Fibroblast of gingiva (primary cell): ENCODE data around the gene RHBDD2.
"Not testable (repeated sequence)": the region's sequence is repeated elsewhere in the genome, so short reads cannot be mapped to it uniquely, and the experiment has no call there.

ENCODE experiments used
- DNase-seq: peaks from one replicate; pipeline ENCODE4 v3.0.0-alpha.2; 2011; ENCODE audit warnings: low read depth

Gene RHBDD2

DNA sequence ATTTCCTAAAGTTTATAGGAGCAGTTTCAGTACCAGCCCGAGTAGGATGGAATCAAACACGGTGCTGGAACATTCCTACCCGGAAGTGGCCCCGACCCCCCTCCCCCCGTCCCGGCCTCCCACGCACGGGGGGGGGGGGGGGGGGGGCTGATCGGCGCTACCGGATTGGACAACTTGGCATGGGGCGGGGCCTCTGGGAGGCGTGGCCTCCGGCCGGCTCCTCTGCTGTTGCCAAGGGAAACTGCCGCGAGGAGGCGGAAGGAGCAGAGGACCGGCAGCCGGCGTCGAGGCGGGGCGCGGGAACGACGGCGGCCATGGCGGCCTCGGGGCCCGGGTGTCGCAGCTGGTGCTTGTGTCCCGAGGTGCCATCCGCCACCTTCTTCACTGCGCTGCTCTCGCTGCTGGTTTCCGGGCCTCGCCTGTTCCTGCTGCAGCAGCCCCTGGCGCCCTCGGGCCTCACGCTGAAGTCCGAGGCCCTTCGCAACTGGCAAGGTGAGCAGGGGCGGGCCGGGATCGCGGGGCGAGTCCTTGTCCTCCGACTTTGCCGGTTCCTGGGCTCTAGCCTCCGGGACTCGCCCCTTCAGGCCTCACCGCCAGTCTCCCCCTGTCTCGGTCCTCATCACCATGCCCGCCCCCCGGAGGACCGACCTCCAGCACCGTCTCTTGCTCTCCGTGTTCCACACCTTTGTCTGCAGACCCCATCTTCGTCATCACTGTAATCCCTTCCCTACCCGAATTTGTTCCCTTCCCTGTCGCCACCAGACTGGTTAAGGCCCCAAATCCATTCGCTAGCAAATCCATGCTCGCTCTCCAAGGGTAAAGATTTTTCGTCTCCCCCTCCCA is at the start of gene RHBDD2:
TSS of gene RHBDD2 (plus strand) at position 266 of the 843 bp plus-strand sequence. CDS start at position 315, 49 bp downstream.
- DNase-seq: peak; percentile 90

DNA sequence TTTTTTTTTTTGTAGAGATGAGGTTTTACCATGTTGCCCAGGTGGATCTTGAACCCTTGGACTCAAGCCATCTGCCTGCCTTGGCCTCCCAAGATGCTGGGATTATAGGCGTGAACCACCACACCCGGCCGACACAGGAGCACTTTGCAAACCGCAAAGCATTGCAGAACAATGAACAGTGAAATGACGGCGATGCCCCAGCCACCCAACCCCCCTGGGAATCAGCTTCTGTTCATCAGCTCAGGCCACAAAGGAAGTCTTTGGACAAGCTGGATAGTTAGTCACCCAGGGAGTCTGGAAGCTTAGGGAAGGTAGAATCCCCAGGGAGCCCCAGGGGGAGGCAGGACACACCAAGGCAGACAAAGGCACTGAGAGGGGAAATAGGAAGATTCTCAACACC is 49.2 kb upstream of the RHBDD2 start:
- not testable (repeated sequence) for DNase-seq

DNA sequence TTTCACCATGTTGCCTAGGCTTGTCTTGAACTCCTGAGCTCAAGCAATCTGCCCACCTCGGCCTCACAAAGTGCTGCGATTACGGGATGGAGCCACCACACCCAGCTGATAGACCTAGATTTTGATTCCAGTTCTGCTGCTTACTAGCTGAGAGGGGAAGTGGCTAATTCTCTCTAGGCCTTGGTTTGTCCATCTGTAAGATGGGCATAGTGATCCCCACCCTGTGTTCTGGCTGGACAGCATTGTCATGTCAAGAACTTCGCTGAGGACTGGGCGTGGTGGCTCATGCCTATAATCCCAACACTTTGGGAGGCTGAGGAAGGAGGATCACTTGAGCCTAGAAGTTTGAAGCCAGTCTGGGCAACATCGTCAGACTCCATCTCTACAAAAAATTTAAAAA is 47.9 kb upstream of the RHBDD2 start:
- DNase-seq: no peak

DNA sequence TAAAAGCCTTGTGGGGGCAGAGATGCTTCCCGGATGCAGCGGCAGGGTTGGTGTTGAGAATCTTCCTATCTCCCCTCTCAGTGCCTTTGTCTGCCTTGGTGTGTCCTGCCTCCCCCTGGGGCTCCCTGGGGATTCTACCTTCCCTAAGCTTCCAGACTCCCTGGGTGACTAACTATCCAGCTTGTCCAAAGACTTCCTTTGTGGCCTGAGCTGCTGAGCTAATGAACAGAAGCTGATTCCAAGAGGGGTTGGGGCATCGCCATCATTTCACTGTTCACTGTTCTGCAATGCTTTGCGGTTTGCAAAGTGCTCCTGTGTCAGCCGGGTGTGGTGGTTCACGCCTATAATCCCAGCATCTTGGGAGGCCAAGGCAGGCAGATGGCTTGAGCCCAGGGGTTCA is 45.2 kb upstream of the RHBDD2 start:
- not testable (repeated sequence) for DNase-seq

DNA sequence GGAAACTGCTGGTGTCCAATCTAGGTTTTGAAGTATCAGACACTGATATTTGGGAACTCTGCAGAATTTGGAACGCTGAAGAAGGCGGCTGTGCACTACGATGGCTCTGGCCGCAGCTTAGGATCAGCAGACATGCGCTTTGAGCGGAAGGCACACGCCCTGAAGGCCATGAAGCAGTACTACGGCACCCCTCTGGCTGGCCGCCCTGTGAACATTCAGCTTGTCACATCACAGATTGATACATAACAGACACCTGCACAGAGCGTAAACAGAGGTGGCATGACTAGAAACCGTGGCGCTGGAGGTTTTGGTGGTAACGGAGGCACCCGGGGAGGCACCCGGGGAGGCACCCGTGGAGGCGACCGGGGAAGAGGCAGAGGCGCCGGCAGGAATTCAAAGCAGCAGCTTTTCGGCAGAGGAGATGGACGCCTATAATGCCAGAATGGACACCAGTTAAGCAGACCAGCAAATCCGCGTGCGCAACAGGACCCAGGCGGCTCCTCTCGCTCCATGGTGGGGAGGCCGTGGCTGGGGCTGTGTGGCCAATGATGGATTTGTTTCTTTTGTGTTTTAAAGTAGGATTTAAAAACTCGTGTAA is 43.0 kb upstream of the RHBDD2 start:
- DNase-seq: no peak

DNA sequence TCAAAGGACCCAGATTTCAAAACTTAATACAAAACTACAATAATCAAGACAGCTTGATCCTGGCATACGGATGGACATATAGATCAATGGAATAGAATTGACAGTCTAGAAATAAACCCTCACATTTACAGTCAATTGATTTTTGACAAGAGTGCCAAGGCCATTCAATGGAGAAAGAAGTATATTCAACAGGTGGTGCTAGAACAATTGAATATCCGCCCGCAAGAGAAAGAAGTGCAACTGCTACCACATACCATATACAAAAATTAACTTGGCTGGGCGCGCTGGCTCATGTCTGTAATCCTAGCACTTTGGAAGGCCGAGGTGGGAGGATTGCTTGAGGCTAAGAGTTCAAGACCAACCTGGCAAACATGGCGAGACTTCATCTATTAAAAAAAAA is 42.0 kb upstream of the RHBDD2 start:
- DNase-seq: no peak

DNA sequence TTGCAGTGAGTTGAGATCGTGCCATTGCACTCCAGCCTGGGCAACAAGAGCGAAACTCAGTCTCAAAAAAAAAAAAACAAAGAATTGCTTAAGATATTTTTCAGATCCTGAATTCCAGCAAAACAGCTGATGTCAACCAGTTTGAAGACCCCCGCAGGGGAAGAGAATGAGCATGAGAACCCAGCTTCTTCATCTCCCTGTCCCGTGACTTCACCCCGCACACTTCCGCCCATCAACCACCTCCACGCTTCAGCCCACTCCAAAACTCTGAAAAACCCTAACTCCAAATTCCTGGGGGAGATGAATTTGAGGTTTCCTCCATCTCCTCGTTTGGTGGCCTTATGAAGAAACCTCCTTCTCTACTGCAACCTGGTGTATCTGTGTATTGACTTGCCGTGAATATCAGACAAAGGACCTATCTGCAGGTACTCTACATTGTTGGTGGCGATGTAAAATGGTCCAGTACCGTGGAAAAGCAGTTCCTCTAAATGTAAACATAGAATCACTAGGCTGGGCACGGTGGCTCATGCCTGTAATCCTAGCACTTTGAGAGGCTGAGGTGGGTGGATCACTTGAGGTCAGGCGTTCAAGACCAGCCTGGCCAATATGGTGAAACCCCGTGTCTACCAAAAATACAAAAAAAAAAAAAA is 40.4 kb upstream of the RHBDD2 start:
- not testable (repeated sequence) for DNase-seq

DNA sequence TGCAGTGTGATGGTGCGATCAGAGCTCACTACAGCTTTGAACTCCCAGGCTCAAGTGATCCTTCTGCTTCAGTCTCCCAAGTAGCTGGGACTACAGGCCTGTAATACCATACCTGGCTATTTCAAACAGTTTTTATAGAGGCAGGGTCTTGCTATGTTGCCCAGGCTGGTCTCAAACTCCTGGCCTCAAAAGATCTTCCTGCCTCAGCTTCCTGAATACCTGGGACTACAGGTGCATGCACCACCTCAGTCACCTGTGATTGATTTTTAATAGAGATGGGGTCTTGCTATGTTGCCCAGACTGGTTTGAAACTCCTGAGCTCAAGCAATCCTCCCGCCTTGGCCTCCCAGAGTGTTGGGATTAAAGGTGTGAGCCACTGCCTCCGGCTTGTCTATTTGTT is 38.8 kb upstream of the RHBDD2 start:
- no peak for DNase-seq

DNA sequence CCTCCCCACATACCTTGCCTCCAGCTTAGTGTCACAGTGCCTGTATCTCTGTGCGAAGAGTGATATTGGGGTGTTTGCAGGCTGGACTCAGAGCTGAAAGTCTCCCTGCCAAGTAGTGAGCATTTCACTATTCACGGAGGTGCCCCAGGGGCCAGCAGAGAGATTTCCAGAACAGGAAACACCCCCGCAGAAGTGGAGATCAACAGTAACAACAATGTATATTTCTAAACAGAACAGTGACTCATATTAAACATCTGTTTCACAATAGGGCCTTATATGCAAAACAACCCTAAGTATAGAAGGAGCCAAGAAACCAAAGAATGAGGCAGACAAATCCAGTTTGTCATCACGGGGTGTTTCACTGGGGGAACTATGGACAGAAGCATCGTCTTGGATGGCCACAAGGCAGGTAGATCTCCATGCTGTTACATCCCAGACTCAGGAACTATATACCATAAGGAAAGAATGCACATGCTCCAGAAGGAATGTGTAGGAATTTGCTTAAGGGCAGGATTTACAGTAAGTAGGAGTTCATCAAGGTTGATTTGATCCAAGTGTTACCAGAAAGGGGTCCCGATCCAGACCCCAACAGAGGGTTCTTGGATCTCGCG is 35.9 kb upstream of the RHBDD2 start:
- DNase-seq: peak; percentile 89

DNA sequence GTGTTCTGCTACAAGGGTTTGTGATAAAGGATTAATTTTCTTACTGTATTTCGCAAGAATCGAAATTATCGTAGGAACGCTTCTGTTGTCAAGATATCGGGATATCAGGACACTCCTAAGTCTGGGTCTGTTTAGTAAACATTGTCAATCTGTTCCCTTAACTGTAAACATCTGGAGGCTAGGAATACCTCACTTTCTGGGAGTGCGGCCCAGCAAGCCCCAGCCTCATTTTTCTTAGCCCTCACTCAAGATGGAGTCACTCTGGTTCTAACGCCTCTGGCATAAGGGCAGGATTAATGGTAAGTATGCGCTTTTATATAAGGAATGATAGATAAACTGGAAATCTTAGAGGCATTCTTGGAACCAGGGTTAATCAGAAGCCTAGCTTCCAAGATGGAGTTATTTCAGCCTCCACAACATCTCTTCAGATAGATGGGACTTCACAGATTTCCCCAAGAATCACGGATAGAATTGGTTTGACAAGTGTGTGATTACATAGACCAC is 35.2 kb upstream of the RHBDD2 start:
- no peak for DNase-seq

DNA sequence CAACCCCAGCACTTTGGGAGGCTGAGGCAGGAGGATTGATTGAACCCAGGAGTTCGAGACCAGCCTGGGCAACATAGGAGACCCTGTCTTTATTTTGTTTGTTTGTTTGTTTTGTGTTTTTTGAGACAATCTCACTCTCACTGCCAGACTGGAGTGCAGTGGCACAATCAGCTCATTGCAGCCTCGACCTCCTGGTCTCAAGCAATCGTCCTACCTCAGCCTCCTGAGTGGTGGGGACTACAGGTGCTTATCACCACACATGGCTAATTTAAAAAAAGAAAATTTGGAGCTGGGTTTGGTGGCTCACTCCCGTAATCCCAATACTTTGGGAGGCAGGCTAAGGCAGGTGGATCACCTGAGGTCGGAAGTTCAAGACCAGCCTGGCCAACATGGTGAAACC is 34.7 kb upstream of the RHBDD2 start:
- DNase-seq: no peak

DNA sequence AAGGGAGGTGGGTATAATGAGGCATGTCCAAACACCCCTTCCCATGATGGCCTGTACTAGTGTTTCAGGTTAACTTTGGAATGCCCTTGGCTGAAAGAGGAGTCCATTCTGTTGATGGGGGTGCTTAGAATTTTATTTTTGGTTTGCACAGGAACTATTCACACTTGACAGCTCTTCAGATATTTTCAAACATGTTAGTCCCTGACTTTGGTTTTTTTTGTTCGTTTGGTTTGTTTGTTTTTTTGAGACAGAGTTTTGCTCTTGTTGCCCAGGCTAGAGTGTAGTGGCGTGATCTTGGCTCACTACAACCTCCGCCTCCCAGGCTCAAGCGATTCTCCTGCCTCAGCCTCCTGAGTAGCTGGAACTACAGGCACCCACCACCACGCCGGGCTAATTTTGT is 33.7 kb upstream of the RHBDD2 start:
- not testable (repeated sequence) for DNase-seq

DNA sequence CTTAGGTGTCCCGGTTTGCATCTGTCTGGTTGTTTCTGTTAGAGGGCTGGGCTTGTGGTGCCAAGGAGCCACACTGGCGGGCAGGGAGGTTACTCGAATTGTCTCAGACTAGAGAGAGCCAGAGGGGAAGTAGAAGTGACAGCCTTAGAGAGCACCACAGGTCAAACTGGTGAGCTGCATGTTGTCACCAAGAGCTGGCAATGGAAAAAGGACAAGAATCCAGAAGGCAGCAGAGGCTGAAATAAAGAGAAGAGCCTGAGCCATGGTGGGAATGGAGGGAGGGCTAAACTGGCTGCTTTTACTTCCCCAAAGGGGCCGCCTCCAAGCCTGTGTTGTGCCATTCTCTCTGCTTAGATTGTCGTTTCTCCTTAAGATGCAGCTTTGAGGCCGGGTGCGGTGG is 31.1 kb upstream of the RHBDD2 start:
- DNase-seq: no peak

DNA sequence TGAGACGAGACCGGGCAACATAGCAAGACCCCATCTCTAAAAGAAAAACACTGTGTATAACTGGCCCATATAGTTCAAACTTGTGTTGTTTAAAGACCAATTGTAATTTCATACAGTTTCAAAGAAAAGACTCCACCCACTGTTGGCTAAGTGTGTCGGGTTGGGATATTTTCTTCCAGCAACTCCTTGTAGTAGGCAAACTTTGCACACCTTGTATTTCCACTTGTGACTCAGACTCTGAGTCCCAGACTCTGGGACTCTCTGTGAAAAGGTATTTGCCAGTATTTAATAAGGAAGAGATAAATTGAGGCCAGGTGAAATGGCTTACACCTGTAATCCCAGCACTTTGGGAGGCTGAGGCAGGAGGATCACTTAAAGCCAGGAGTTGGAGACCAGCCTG is 29.3 kb upstream of the RHBDD2 start:
- no peak for DNase-seq

DNA sequence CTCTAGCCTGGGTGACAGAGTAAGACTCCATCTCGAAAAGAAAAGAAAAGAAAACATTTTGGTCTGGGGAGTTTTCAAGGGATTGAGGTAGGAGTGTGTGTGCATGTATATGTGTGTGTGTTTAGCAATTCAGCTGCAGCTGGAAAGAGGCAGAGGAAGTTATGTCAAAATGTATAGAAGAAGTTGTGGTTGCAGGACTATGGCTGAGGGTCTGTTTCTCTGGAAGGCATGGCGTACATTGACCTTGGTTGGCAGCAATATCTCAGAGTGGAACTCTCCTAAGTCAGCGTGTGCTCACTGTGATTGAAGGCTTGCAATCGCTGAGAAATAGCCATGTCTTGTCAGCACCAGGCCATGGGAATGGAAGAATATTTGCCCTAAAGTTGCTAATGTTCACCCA is 28.6 kb upstream of the RHBDD2 start:
- no peak for DNase-seq

DNA sequence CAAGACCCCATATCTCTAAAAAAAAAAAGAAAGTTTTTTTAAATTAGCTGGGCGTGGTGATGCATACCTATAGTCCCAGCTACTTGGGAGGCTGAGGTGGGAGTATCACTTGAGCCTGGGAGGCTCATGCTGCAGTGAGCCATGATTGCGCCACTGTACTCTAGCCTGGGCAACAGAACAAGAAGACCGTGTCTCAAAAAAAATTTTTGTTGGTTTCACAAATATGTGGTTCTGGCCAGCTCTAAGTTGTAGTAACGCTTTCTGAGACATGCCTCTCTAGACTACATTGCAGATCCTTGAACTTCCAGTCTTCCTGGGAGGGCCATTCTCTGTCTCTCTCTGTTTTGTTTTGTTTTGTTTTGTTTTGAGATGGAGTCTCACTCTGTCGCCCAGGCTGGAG is 24.6 kb upstream of the RHBDD2 start:
- peak; percentile 90 for DNase-seq

DNA sequence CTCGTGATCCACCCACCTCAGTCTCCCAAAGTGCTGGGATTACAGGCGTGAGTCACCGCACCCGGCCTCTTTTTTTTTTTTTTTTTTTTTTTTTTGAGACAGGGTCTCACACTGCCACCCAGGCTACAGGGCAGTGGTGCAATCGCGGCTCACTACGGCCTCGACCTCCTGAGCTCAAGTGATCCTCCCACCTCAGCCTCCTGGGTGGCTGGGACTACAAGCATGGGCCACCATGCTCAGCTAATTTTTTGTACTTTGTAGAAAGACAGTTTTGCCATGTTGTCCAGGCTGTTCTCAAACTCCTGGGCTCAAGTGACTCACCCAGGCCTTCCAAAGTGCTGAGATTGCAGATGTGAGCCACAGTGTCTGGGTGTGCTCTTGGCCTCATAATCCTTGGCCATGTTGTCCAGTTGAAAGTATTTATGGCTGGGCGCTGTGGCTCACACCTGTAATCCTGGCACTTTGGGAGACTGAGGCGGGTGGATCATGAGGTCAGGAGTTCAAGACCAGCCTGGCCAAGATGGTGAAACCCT is 24.0 kb upstream of the RHBDD2 start:
- not testable (repeated sequence) for DNase-seq

DNA sequence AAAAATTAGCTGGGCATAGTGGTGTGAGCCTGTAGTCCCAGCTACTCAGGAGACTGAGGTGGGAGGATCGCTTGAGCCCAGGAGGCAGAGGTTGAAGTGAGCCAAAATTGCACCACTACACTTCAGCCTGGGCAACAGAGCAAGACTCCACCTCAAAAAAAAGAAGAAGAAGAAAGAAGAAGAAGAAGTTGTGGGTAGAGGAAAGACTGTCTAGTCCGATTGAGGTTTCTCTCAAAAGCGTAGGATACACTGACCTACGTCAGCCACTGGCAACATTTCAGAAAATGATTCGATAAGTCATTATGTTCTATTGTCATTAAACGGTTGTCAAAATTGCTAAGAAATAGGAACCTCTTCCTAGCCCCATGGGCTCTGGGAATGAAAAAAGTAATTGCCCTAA is 22.3 kb upstream of the RHBDD2 start:
- DNase-seq: no peak

DNA sequence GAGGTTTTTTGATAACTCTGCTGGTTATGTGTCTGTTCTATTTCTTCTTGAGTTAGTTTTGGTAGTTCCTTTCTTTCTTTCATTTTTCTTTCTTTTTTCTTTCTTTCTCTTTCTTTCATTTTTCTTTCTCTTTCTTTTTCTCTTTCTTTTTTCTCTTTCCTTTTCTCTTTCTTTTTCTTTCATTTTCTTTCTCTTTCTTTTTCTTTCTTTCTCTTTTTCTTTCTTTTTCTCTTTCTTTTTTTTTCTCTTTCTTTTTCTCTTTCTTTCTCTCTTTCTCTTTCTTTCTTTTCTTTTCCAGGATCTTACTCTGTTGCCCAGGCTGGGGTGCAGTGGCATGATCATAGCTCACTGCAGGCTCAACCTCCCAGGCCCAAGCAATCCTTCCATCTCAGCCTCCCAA is 20.4 kb upstream of the RHBDD2 start:
- DNase-seq: no peak

DNA sequence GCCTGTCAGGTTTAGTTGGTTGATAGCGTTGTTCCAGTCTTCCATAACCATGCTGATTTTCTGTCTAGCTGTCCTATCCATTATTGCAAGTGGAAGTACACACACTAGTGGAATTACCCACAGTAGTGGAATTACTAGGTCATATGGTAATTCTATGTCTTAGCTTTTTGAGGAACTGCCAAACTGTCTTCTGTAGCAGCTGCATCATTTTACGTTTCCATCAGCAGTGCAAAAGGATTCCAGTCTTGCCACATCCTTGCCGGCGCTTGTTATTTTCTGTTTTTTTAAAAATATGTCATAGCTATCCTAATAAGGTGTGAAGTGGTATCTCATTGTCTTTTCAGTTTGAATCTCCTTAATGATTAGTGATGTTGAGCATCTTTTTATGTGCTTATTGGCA is 17.2 kb upstream of the RHBDD2 start:
- peak; percentile 59 for DNase-seq

DNA sequence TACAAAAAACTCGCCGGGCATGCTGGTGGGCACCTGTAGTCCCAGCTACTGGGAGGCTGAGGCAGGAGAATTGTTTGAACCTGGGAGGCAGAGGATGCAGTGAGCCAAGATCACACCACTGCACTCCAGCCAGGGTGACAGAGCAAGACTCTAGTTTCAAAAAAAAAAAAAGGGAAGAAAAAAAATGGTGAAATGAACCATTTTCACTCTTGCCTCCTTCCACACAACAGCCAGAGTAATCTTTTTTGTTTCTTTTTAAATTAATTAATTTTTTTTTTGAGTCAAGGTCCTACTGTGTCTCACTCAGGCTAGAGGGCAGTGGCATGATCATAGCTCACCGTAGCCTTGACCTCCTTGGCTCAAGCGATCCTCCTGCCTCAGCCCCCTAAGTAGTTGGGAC is 14.6 kb upstream of the RHBDD2 start:
- not testable (repeated sequence) for DNase-seq

DNA sequence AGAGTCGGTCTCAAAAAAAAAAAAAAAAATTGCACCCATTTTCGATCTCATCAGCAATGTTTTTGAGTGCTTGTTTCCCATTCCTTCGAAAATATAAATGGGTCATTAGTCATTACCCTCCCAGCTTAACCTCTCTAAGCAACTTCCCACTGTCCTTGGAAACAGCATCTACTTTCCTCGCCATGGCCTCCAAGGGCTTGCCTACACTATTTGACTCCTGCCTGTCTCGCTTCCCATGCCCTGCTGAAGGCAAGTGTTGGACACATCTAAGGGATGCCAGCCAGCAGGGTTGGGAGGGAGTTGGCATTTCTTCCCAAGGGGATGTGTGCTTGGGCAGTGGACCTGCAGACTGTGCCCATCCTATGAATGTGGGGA is 12.7 kb upstream of the RHBDD2 start:
- no peak for DNase-seq
